PFSK-1 (cell line): ENCODE results near the gene ZNF227.

Experiments used
- FOXP2 ChIP-seq: optimal IDR thresholded peaks from 2 replicates; pipeline ENCODE3; 2011; ENCODE audit warnings: borderline replicate concordance, control low read depth, inconsistent platforms; ENCODE audit not compliant: insufficient read depth; ENCODE audit errors: extremely low read length, extremely low read depth
- POLR2AphosphoS5 ChIP-seq: IDR thresholded peaks from 2 replicates; pipeline ENCODE4 v1.6.1; 2012; ENCODE audit warnings: low read depth, mild to moderate bottlenecking, control low read depth, low read length, moderate library complexity
- REST ChIP-seq, 2 experiments: IDR thresholded peaks; 2 replicates each; pipeline versions ENCODE4 v1.6.1 to v1.8.0; 2011 to 2012; ENCODE audit warnings: low read depth in 2 of 2, low read length in 2 of 2, control low read depth in 1 of 2, inconsistent platforms in 1 of 2, mild to moderate bottlenecking in 1 of 2, moderate library complexity in 1 of 2; ENCODE audit not compliant: insufficient read depth in 1 of 2
- SIN3A ChIP-seq: IDR thresholded peaks from 2 replicates; pipeline ENCODE4 v1.6.1; 2012; ENCODE audit warnings: mild to moderate bottlenecking, low read length, moderate library complexity, borderline replicate concordance; ENCODE audit not compliant: insufficient read depth
- TAF1 ChIP-seq: IDR thresholded peaks from 2 replicates; pipeline ENCODE4 v1.6.1; 2012; ENCODE audit warnings: low read length, control low read depth, borderline replicate concordance; ENCODE audit not compliant: insufficient read depth

The ZNF227 gene

GRCh38 chr19:44277331-44277730, 65.0 kb downstream of the ZNF227 start:
- TF ChIP-seq TAF1: no peak
- TF ChIP-seq SIN3A: no peak
- no peak for TF ChIP-seq REST (IDR thresholded peaks at IDR 0.05; ENCODE audit: insufficient read depth in 1 of 2, low read depth in 2 of 2, low read length in 2 of 2)
- TF ChIP-seq POLR2AphosphoS5: no peak
- no peak for TF ChIP-seq FOXP2

DNA sequence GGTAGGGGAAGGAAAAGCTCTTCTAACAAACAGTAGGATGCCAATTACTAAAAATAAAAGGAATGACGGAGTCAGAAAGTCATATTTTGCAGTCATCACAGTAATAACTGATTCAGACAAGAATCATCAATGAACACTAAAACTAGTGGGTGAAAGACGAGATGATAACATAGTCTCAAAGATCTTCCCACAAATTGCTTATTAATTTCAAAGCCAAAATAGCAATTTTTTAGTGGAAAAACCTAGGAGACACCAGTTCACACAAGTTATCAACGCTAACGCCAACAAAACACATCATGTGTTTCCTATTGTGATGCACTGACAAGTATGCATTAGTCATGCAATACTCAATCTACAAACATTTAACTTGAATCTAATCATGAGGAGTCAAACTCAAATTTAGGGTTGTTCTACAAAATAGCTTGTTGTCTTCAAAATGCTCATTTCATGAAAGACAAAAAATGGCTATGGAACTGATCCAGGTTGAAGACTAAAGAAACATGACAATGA, 65.9 kb downstream of the ZNF227 start:
- TF ChIP-seq SIN3A (no peak), TAF1 (no peak), FOXP2 (no peak)

DNA sequence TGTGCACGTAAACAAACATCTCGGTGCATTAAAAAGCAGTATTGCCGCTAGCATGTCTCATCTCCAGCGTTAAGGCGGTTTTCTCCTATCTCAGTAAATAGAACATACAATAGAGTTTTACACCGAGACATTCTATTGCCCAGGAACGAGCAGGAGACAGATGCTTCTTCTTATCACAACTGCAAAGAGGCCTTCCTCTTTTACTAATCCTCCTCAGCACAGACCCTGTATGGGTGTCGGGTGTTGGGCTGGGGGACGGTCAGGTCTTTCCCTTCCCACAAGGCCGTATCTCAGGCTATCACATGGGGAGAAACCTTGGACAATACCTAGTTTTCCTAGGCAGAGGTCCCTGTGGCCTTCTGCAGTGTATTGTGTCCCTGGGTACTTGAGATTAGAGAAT, 68.6 kb downstream of the ZNF227 start:
- TF ChIP-seq REST (IDR thresholded peaks at IDR 0.05; ENCODE audit: insufficient read depth in 1 of 2, low read depth in 2 of 2, low read length in 2 of 2): no peak
- no peak for TF ChIP-seq TAF1
- no peak for TF ChIP-seq FOXP2
- TF ChIP-seq SIN3A: no peak
- TF ChIP-seq POLR2AphosphoS5: no peak

- TF ChIP-seq TAF1: no peak
- TF ChIP-seq REST (IDR thresholded peaks at IDR 0.05; ENCODE audit: insufficient read depth in 1 of 2, low read depth in 2 of 2, low read length in 2 of 2): no peak
- TF ChIP-seq FOXP2: no peak
- no peak for TF ChIP-seq SIN3A
- no peak for TF ChIP-seq POLR2AphosphoS5
These were observed 70.5 kb downstream of the ZNF227 start for GRCh38 chr19:44282846-44283245.

DNA sequence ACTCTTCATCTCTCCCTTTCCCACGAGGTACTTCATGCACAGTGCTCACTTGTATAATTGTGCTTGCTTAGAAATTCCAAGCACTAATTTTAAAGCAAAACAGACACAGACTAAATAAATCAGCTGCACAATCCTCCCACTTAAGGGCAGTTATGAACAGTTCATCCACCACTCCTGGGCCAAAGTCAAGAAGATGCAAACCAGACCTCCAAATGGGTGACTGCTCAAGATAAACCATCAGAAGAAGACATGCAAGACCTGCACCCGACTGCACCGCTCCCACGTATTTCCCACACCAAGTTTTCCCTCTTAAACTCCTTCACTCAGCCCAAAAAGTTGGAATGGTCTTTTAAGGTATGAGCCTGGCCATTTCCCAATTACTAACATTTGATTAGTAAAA, 72.6 kb downstream of the ZNF227 start:
- TF ChIP-seq SIN3A: no peak
- TF ChIP-seq POLR2AphosphoS5: no peak
- TF ChIP-seq FOXP2: no peak
- TF ChIP-seq REST (IDR thresholded peaks at IDR 0.05; ENCODE audit: insufficient read depth in 1 of 2, low read depth in 2 of 2, low read length in 2 of 2): no peak
- TF ChIP-seq TAF1: no peak
